Stimulated activated CD8-positive, alpha-beta memory T cell treated with anti-CD3 and anti-CD28 coated beads, Interleukin-12 subunit alpha, Interleukin-12 subunit beta, amount 100 ng/mL, for 24 hours (primary cell): ENCODE data around the gene ARGLU1.
A peak's percentile ranks its signal among the peaks of the same experiment; 100 is the strongest.

Source experiments
- DNase-seq: peaks from one replicate; pipeline ENCODE4 v3.0.0-alpha.2; 2020; ENCODE audit errors: extremely low read depth

The ARGLU1 gene

DNA sequence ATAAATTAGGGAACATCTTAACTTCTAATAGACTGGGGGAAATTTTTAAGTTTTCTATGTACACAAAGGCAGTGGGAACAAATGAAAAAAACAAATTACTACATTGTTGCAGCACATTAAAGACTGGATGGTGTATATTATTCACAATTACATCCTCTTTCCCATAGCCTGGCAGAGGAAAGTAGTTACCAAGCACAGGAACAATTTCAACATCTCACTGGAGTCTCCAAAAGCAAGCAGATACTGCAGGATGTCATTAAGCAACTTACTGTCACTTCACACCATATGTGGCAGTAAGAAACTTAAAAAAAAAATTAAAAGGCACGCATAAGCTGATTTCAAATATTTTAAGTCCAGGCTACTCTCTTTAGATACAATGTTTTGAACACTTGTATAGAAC lies 26.1 kb downstream of the ARGLU1 start:
- DNase-seq, result no peak

DNA sequence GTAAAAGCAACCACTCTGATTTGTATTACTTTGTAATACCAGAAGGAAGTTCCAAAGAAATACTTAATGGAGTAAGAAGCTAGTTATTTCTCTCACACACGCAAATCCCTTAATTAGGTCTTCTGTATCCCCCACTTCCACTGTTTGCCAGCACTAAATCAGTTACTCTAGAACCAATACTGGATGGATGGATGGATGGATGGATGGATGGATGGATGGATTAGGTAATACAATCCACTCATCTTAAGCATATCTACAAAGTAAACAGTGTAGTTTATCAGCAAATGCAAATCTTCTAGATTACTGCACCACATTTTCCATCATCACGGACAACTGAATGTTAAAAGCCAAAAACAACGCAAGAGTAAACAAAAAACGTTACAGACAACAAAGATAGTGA lies 27.3 kb downstream of the ARGLU1 start:
- DNase-seq, result no peak

DNA sequence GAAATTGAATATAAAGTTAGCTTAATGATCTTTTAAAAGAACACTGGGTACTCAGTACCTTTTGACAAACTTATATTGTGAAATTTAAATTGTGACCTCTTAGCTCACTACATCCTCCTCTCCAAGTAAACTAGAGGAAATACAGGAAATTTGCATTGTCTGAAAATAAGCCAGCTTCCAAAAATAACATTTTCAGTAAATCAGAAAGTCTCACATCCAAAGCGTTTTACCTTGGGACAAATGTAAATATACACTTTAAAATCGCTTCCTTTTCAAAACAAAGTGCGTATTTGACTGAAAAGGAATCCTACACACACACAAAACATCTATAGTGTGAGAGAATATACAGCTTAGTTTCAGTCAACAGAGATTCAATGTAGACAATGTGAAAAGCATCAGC lies 30.4 kb downstream of the ARGLU1 start:
- no peak for DNase-seq

GRCh38 chr13:106536244-106537034 lies 31.5 kb downstream of the ARGLU1 start:
- DNase-seq, result peak; percentile 64

GRCh38 chr13:106535552-106536243 lies 32.2 kb downstream of the ARGLU1 start, which contains the start of gene EFNB2:
Gene EFNB2, minus strand, starts transcription at chr13:106535662. Its CDS starts 698 bp downstream, at chr13:106534964.
- peak; percentile 66 for DNase-seq

DNA sequence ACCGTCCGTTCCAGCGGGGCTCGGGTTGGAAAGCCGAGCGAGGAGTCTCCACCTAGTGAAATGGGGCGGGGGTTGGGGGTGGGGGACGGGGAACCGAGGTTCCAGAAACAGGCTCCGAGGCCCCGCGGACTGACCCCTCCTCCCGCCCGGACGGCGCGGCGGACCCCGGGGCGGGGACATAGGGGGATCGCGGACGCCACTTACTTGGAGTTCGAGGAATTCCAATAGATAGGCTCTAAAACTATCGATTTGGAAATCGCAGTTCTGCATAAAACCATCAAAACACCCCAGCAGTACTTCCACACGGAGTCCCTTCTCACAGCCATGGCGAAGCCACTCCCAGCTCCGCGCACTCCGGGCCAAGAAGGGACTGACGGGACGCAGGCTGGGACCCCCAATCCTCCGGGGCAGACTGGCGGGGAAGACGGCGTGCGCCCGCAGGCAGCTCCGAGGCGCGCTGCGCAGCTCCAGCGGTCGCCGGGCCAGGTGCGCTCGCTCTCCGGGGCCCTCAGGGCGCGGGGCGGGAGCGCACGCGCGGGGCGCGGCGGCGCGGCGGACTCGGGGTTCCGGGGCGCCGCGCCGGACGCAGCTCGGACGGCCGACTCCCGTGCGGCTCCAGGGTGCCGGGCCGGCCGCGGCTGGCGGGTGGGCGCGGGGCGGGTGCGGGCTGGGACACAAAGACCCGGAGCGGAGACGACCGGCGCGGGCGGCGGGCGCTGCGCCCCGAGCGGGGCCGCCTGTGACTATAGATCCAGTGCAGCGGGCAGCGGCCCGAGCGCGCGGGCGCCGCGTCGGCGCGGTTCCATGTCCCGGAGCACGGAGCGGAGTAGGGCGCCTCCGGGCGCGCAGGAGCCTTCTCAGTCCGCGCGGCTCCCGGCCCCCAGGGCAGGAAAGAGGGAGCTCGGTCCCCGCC lies 33.0 kb downstream of the ARGLU1 start:
- DNase-seq, result no peak

- no peak for DNase-seq
Measured at GRCh38 chr13:106533943-106534638, 33.8 kb downstream of the ARGLU1 start.

DNA sequence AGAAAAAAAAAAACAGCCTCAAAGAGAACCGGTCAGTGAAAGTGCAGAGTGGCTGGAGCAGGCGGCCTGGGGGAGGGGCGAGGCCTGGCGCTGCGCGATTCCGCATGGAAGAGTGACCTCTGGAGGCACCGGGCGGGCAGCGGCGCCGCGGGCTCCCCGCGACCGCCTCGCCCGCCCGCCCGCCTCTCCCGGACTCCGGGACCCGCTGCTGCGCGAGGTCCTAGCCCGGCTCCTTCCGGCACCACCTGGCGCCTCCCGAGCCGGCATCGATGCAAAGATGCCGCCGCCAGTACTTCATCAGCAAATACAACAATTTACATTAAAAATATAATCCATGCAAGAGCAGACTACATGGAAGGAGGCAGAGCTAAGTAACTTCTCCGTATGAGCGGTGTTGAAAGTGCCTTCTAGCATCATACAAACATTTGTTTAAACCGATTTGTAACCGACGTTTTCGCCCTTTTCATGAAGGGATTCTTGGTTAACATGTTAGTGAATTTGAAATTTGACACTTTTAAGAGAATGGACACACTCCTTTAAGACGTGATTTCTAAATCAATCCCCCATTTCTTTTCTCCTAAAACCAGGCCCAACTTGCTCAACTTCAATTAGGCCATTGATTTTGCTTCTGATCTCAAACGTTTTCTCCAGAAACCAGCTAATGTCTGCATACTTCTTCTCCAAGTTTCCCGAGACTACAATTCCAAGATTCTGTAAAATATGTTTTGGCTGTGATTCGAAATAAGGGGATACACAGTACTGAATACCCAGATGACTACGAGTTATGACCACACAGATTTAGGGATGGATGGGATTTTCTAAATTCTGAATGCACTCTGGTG lies 34.6 kb downstream of the ARGLU1 start:
- DNase-seq, result no peak

DNA sequence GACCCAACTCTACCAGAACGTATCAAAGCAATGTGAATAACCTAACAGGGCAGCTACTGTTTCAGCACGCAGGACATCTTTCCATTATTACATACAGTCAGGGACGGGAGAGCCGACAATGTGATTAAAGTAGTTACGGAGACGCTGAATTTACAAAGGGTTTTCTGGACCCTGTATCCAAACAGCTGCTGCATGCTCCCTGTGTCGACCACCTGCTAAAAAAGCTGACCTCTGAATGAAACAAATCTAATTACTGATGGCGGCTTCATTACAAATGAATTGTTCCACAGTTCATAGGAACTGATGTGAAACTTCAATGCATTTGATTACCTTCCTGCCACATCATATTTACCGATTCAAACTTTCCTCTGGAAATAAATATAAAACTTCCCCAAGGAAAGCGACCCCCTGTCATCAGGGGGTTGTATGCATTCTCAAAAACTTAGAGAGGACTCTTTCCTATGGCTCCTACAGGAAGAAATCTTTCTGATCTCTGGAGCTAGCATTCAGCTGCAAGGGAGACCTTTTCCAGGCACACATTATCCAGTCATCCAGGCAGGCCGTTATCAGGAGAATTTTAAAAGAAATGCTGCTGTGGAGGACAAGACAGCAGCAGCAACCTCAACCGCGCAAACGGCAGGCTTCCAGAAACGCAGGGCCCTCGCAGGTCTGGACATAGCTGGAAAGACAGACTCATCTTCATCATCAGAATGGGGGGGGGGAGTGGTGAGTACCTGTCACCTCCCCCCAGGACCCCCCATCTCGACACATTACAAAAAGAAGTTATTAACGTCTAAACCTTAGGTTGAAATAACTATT lies 35.6 kb downstream of the ARGLU1 start:
- DNase-seq, result no peak

- no peak for DNase-seq
Measured at GRCh38 chr13:106530980-106531481, 36.9 kb downstream of the ARGLU1 start.

DNA sequence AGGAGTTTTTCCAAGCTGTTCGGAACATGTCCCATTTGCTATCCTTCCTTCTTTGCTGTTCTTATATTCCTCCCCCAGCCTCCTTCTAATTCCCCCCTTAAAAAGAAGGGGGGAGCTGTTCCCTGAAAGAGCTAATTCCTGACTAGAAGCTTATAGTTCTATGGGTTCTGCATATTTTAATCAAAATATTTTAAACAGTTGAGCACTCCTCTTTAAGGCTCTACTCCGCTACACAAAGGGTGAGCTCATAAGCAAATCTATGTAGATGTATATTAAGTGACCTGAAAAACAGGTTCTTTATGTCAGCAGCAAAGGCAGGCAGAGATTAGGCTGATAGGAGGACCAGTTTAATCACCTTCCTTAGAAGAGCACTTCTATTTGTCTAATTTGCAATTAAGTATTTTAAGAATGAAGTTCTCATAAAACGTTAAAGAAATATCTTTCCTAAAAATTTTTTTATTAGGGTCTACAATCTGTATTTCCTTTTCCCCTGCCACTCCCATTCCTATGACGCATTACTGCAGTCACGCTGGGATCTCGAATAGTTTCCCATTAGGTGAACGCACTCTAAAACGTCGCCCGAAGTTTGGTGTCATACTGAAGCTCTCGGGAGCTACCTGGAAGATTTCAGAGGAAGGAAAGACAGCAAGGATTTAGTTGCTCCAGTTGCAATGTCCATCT lies 37.6 kb downstream of the ARGLU1 start:
- no peak for DNase-seq

GRCh38 chr13:106529415-106530170 lies 38.3 kb downstream of the ARGLU1 start:
- no peak for DNase-seq

DNA sequence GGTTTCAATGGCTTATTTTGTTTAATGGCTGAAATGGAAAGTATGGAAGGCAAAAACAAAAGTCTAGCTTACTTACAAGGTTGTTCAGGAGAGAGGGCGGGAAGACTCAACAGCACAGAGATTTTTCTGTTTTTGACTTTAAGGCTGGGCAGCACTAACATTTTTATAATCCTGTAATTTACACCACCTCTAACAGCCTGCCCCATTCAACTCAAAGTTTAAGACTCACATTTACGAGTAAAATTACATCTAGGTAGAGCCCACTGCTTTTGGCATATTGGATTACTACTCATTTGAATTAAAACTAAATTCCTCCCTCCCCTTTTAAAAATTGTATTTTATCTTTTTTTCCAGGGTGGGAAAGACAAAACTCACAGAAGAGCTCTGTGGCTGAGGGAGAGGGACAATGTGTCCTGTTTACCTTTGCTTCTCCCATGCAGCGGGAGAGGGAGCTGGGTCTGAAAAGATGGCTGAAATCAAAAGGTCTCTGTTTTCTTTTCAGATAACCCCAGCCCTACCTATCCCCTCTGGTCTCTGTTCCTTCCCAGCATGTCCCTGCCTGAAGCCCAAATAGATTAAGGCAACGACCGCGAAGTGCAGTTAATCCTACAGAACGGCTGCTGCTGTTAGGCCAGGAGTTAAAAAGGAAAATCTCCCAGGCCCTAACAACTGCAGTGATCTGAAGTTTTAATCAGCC lies 39.1 kb downstream of the ARGLU1 start:
- no peak for DNase-seq

DNA sequence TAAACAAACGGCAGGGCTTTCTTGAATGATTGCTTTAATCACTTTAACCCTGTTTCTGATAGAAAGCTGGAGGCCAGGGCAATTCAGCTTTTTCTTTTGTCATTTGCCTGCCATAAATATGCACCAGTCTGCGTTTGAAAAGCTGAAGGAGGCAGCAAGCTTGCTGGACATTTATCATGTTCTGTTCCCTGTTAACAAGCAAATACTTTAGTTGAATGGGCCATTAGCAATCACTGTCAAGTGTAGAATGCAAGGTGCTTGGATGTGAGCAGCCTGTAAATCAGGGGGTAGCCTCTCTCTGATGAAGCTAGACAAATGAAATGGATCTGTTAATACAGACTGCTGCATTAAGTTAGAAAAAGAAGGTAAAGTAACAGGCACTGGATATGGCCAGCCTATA lies 40.1 kb downstream of the ARGLU1 start:
- DNase-seq, result no peak

GRCh38 chr13:106527445-106527801 lies 40.5 kb downstream of the ARGLU1 start:
- DNase-seq, result no peak

DNA sequence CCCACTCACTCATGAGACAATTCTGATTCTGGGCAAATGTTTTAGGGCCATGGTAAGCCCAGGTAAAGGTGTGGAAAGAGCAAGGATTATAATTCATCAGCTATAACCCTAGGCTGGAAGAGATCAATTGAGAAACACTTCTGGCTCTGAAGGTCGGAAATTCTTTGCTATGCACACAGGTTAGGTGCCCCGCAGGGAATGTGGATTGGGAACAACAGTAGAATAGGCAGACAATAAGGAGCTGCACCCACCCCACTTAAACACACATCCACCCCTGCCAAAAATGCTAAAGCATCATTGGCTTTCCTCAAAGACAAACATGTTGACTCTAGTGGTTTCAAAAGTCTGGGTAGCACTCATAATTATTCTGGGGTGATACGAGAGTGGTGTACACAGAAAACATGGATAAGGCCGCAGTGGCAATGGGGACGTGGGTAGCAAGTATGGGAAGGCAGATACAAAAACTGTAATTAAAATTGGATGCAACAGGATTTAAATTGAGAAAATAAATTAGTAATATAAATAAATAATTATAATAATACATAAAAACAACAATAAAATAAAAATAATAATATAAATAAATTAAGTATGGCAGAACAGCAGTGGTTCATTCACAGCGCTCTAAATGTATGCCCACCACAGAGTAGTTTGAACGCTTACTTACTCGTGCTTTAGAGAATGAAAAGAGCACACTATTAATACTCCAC lies 41.0 kb downstream of the ARGLU1 start:
- DNase-seq, result no peak

DNA sequence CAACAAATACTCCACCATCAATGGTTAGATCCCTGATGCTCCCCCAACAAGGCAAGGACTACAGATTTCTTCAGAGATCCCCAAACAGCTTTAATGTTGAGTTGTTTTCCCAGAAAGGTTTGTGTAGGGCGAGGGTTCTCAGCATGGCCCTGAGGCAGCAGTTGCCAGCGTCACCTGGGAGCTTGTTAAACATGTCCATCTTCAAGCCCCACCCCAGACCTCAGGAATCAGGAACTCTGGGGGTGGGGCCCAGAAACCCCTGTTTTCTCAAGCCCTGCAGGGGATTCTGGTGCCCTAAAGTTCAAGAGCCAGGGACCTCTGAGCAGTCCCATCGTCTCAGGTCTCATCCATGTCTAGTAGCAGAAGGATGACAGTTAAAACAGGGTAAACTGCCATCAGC lies 42.1 kb downstream of the ARGLU1 start:
- no peak for DNase-seq
